Stomach (tissue), 9 donors: ENCODE measurements around the gene COL23A1. TPM values are rescaled to one million over a fixed set of nuclear protein-coding genes. Genes with fewer than 3 reads are reported as not detected.

Experiments used
- DNase-seq, 2 donors: peaks; one replicate each; pipeline versions ENCODE4 v3.0.0 to v3.0.0-alpha.2; 2013 to 2019
- H3K27ac ChIP-seq, 5 donors: fragments of 200-600 bp in 4 of 5; sonication (generic) in 4 of 5; one replicate each; pipeline ENCODE4 v1.5.1; 2013 to 2019; ENCODE audit warnings: mild to moderate bottlenecking in 1 of 5, moderate library complexity in 1 of 5
- H3K27me3 ChIP-seq, 3 donors: fragments of 200-600 bp; sonication (generic); one replicate each; pipeline ENCODE4 v1.5.1; 2017 to 2019; ENCODE audit warnings: mixed run types in 1 of 3
- H3K36me3 ChIP-seq, 4 donors: fragments of 200-600 bp; sonication (generic); 1 replicate in 3 of 4; 2 replicates in 1 of 4; pipeline ENCODE4 v1.5.1; 2016 to 2019
- H3K4me1 ChIP-seq, 4 donors: fragments of 200-600 bp; sonication (generic); one replicate each; pipeline ENCODE4 v1.5.1; 2016 to 2019
- H3K4me3 ChIP-seq, 4 donors: fragments of 200-600 bp; sonication (generic) in 3 of 4; one replicate each; pipeline ENCODE4 v1.5.1; 2016 to 2019; ENCODE audit warnings: mild to moderate bottlenecking in 1 of 4
- H3K9me3 ChIP-seq, 4 donors: fragments of 200-600 bp; sonication (generic); one replicate each; pipeline ENCODE4 v1.5.1; 2016 to 2019
- CTCF ChIP-seq, 7 experiments: fragments of 450-650 bp in 4 of 7; fragments of 200-600 bp in 3 of 7; sonication (generic) in 3 of 7; IDR thresholded peaks; one replicate each; pipeline ENCODE4 v1.5.1; 2016 to 2019; ENCODE audit warnings: antibody characterized with exemption in 7 of 7, control low read depth in 2 of 7, mild to moderate bottlenecking in 1 of 7
- EP300 ChIP-seq: sonication (generic); formaldehyde crosslinking; IDR thresholded peaks from one replicate; pipeline ENCODE4 v1.6.1; 2017; ENCODE audit warnings: antibody characterized with exemption
- POLR2A ChIP-seq, 4 donors: fragments of 450-650 bp; IDR thresholded peaks; one replicate each; pipeline ENCODE4 v1.6.1; 2016; ENCODE audit warnings: antibody characterized with exemption in 4 of 4, control low read depth in 2 of 4, mild to moderate bottlenecking in 1 of 4, moderate library complexity in 1 of 4
- POLR2AphosphoS5 ChIP-seq, 3 donors: sonication (generic); formaldehyde crosslinking; IDR thresholded peaks; one replicate each; pipeline ENCODE4 v1.6.1; 2016; ENCODE audit warnings: antibody characterized with exemption in 3 of 3
- WGBS, 5 donors: extraction: QIAGEN DNeasy Blood & Tissue Kit in 3 of 5; methylation state at CpG; one replicate each; pipeline versions ENCODE4 v1.1.5 to v1.1.7; 2013 to 2018; 5-methylcytosine and 5-hydroxymethylcytosine counted together
- intact Hi-C: fragments of 100-400 bp; cut with DNase I; formaldehyde crosslinking; loops from one replicate; pipeline ENCODE4 v1.15.1; 2023; ENCODE audit warnings: low total_unique reads
- polyA plus RNA-seq, 3 donors: library from polyadenylated mRNA; stranded (reverse); fragments of 200-250 nt; gene quantifications; one replicate each; pipeline ENCODE4 v1.2.3, GENCODE V29; 2013
- total RNA-seq, 5 donors: library from RNA; depleted of rRNA; stranded (reverse); fragments of >200 nt; gene quantifications; one replicate each; pipeline versions ENCODE4 v1.1.0 to v1.2.3, GENCODE V29; 2014 to 2016
- donor health status: healthy with polysubstance abuse.
- donor health status: Bipolar disorder and iron deficiency.
- donor health status: healthy.

Gene COL23A1
- total and polyA plus RNA-seq, 8 donors: under 0.01 to 7.0 (median 1.4) TPM

- no peak for TF ChIP-seq EP300
- TF ChIP-seq POLR2AphosphoS5 (IDR thresholded peaks at IDR 0.05): no peak
- TF ChIP-seq POLR2A (IDR thresholded peaks at IDR 0.05): no peak
- TF ChIP-seq CTCF (IDR thresholded peaks at IDR 0.05): no peak
- 54 to 72% (median 68%) methylated on average over 5 to 7 of the region's 7 CpGs for WGBS, 5 donors
- peaks cover 0 to 8% (median 0%) of the 10 kb centered on the region in 3 donors for H3K27me3 ChIP-seq
- intact Hi-C loops: no loop called here
- no peak overlapping the region for H3K4me3 ChIP-seq
- DNase-seq: peak in 1 of 2 donors; percentile 55
- H3K27ac ChIP-seq: no peak overlapping the region
- peaks cover 4 to 16% (median 5%) of the 10 kb centered on the region in 4 donors for H3K4me1 ChIP-seq
- H3K36me3 ChIP-seq: no peaks in the 10 kb centered on the region
- no peaks in the 10 kb centered on the region for H3K9me3 ChIP-seq
Measured at GRCh38 chr5:178337334-178337741, 252.9 kb downstream of the COL23A1 start.

- TF ChIP-seq CTCF (IDR thresholded peaks at IDR 0.05) (no peak), POLR2AphosphoS5 (IDR thresholded peaks at IDR 0.05) (no peak), EP300 (no peak), POLR2A (IDR thresholded peaks at IDR 0.05) (no peak)
- intact Hi-C loops: no loop called here
- Histone ChIP-seq H3K9me3 (no peaks in the 10 kb centered on the region), H3K27me3 (peaks cover 0 to 8% (median 0%) of the 10 kb centered on the region in 3 donors), H3K4me3 (no peak overlapping the region), H3K36me3 (no peaks in the 10 kb centered on the region), H3K4me1 (peaks cover 8 to 20% (median 9%) of the 10 kb centered on the region in 4 donors), H3K27ac (no peak overlapping the region)
- DNase-seq: peak; percentile 47 to 68
- WGBS, 5 donors: 29 to 55% (median 42%) methylated on average over 21 of the region's 21 CpGs
Measured at GRCh38 chr5:178336889-178337288, 253.3 kb downstream of the COL23A1 start.

GRCh38 chr5:178335302-178336030, 254.7 kb downstream of the COL23A1 start:
- Histone ChIP-seq H3K36me3 (no peaks in the 10 kb centered on the region), H3K4me1 (peaks cover 22 to 34% (median 24%) of the 10 kb centered on the region in 4 donors), H3K9me3 (no peaks in the 10 kb centered on the region), H3K4me3 (no peak overlapping the region), H3K27ac (no peak overlapping the region), H3K27me3 (peaks cover 0 to 8% (median 0%) of the 10 kb centered on the region in 3 donors)
- no peak for DNase-seq
- 54 to 77% (median 68%) methylated on average over 8 of the region's 8 CpGs for WGBS, 5 donors
- intact Hi-C loops: no loop called here
- TF ChIP-seq POLR2A (IDR thresholded peaks at IDR 0.05) (no peak), EP300 (no peak), CTCF (IDR thresholded peaks at IDR 0.05) (no peak), POLR2AphosphoS5 (IDR thresholded peaks at IDR 0.05) (no peak)

- intact Hi-C loops: no loop called here
- peaks cover 0 to 8% (median 0%) of the 10 kb centered on the region in 3 donors for H3K27me3 ChIP-seq
Measured at GRCh38 chr5:178334861-178335260, 255.3 kb downstream of the COL23A1 start.

More at GRCh38 chr5:178334861-178335260, 255.3 kb downstream of the COL23A1 start:
- TF ChIP-seq EP300: no peak
- no peak for TF ChIP-seq POLR2AphosphoS5 (IDR thresholded peaks at IDR 0.05)
- TF ChIP-seq POLR2A (IDR thresholded peaks at IDR 0.05): no peak
- TF ChIP-seq CTCF (IDR thresholded peaks at IDR 0.05): no peak
- 88 to 94% (median 90%) methylated on average over 8 of the region's 8 CpGs for WGBS, 5 donors
- Histone ChIP-seq H3K9me3 (no peaks in the 10 kb centered on the region), H3K4me3 (no peak overlapping the region), H3K36me3 (no peaks in the 10 kb centered on the region), H3K4me1 (peaks cover 25 to 40% (median 26%) of the 10 kb centered on the region in 4 donors), H3K27ac (no peak overlapping the region)
- no peak for DNase-seq
